ENCODE results near the gene LENG8.

LENG8 gene

GRCh38 chr19:54448774-54449700 lies at the start of gene LENG8:
Gene LENG8, plus strand, starts transcription at chr19:54449199. Its CDS starts 2,146 bp downstream, at chr19:54451345.
- peak; percentile 99 for DNase-seq (ENCODE audit: low spot score)

GRCh38 chr19:54400913-54401312 lies 48.1 kb upstream of the LENG8 start:
- DNase-seq (ENCODE audit: low spot score): peak; percentile 62

- DNase-seq (ENCODE audit: low spot score): no peak
Observed at GRCh38 chr19:54403054-54403453, 45.9 kb upstream of the LENG8 start.

- no peak for DNase-seq (ENCODE audit: low spot score)
Observed at GRCh38 chr19:54405628-54406027, 43.4 kb upstream of the LENG8 start.

- DNase-seq (ENCODE audit: low spot score): no peak
Observed at GRCh38 chr19:54407780-54408179, 41.2 kb upstream of the LENG8 start.

GRCh38 chr19:54408456-54409026 lies 40.5 kb upstream of the LENG8 start:
- no peak for DNase-seq (ENCODE audit: low spot score)

- no peak for DNase-seq (ENCODE audit: low spot score)
Observed at GRCh38 chr19:54411033-54411432, 38.0 kb upstream of the LENG8 start.

GRCh38 chr19:54412877-54413276 lies 36.1 kb upstream of the LENG8 start:
- no peak for DNase-seq (ENCODE audit: low spot score)

GRCh38 chr19:54414156-54414555 lies 34.8 kb upstream of the LENG8 start:
- DNase-seq (ENCODE audit: low spot score): no peak

GRCh38 chr19:54415208-54415900 lies 33.6 kb upstream of the LENG8 start, which contains the start of gene TTYH1:
Gene TTYH1, plus strand, starts transcription at chr19:54415464. Its CDS starts 89 bp downstream, at chr19:54415553.
- no peak for DNase-seq (ENCODE audit: low spot score)

GRCh38 chr19:54415901-54416673 lies 32.9 kb upstream of the LENG8 start:
- no peak for DNase-seq (ENCODE audit: low spot score)

- peak; percentile 28 for DNase-seq (ENCODE audit: low spot score)
Observed at GRCh38 chr19:54416695-54417491, 32.1 kb upstream of the LENG8 start.

GRCh38 chr19:54418030-54418929 lies 30.7 kb upstream of the LENG8 start:
- no peak for DNase-seq (ENCODE audit: low spot score)

GRCh38 chr19:54418930-54419800 lies 29.8 kb upstream of the LENG8 start:
- no peak for DNase-seq (ENCODE audit: low spot score)

GRCh38 chr19:54420068-54420382 lies 29.0 kb upstream of the LENG8 start:
- no peak for DNase-seq (ENCODE audit: low spot score)

GRCh38 chr19:54420383-54421168 lies 28.4 kb upstream of the LENG8 start:
- DNase-seq (ENCODE audit: low spot score): peak; percentile 99

GRCh38 chr19:54421169-54421516 lies 27.9 kb upstream of the LENG8 start:
- DNase-seq (ENCODE audit: low spot score): no peak

- no peak for DNase-seq (ENCODE audit: low spot score)
Observed at GRCh38 chr19:54421521-54421920, 27.5 kb upstream of the LENG8 start.

All from putamen (tissue), 1 donor.